HepG2 (cell line): Measurements from ENCODE around the gene TBL2. TPM values are rescaled to one million over a fixed set of nuclear protein-coding genes. Genes with fewer than 3 reads are reported as not detected.
A peak's percentile ranks its signal among the peaks of the same experiment; 100 is the strongest.

Source experiments
- FOSL2 ChIP-seq: sonication (generic); formaldehyde crosslinking; IDR thresholded peaks from 2 replicates; pipeline ENCODE4 v1.4.0; 2020; ENCODE audit warnings: missing genetic modification reagents
- GLI4 ChIP-seq: sonication (generic); formaldehyde crosslinking; IDR thresholded peaks from 2 replicates; pipeline ENCODE4 v1.5.1; 2020; ENCODE audit warnings: missing genetic modification reagents, mild to moderate bottlenecking, moderate library complexity, borderline replicate concordance
- HMGA1 ChIP-seq: sonication (generic); formaldehyde crosslinking; conservative IDR thresholded peaks from 2 replicates; pipeline ENCODE4 v1.4.0; 2020; ENCODE audit warnings: missing genetic modification reagents
- NCOA2 ChIP-seq: sonication (generic); formaldehyde crosslinking; IDR thresholded peaks from 2 replicates; pipeline ENCODE4 v1.8.0; 2022; ENCODE audit warnings: inconsistent platforms
- SIN3B ChIP-seq: fragments of 150-350 bp; IDR thresholded peaks from 2 replicates; pipeline ENCODE4 v1.6.1; 2014; ENCODE audit warnings: low read length
- SKIL ChIP-seq: sonication (generic); formaldehyde crosslinking; IDR thresholded peaks from 2 replicates; pipeline ENCODE4 v1.8.0; 2022; ENCODE audit warnings: missing genetic modification reagents, mild to moderate bottlenecking, moderate library complexity, borderline replicate concordance
- SMC3 ChIP-seq: IDR thresholded peaks from 2 replicates; pipeline ENCODE4 v1.6.1; 2011; ENCODE audit warnings: low read length, improper control_type of control experiment
- SOX6 ChIP-seq, 2 experiments: fragments of 450-650 bp in 1 of 2; sonication (generic) in 1 of 2; formaldehyde crosslinking in 1 of 2; IDR thresholded peaks; 2 replicates each; pipeline versions ENCODE4 v1.4.0 to v1.6.1; 2017 to 2020; ENCODE audit warnings: antibody characterized with exemption in 1 of 2, mild to moderate bottlenecking in 1 of 2, missing genetic modification reagents in 1 of 2
- SRY ChIP-seq: sonication (generic); formaldehyde crosslinking; IDR thresholded peaks from 2 replicates; pipeline ENCODE4 v1.8.0; 2022; ENCODE audit warnings: mild to moderate bottlenecking, missing genetic modification reagents
- XBP1 ChIP-seq: sonication (generic); formaldehyde crosslinking; IDR thresholded peaks from 2 replicates; pipeline ENCODE4 v1.5.0; 2020; ENCODE audit warnings: missing genetic modification reagents
- ZBTB21 ChIP-seq: sonication (generic); formaldehyde crosslinking; IDR thresholded peaks from 2 replicates; pipeline ENCODE4 v1.4.0; 2020; ENCODE audit warnings: missing genetic modification reagents
- ZFX ChIP-seq: sonication (generic); formaldehyde crosslinking; IDR thresholded peaks from 2 replicates; pipeline ENCODE4 v1.4.0; 2020; ENCODE audit warnings: mild to moderate bottlenecking, low read depth, missing genetic modification reagents, moderate library complexity
- ZGPAT ChIP-seq: IDR thresholded peaks from 2 replicates; pipeline ENCODE4 v1.6.1; 2016; ENCODE audit warnings: mild to moderate bottlenecking
- ZNF354B ChIP-seq: sonication (generic); formaldehyde crosslinking; IDR thresholded peaks from 2 replicates; pipeline ENCODE4 v1.8.0; 2022; ENCODE audit warnings: mild to moderate bottlenecking, missing genetic modification reagents
- ZNF564 ChIP-seq: sonication (generic); formaldehyde crosslinking; IDR thresholded peaks from 2 replicates; pipeline ENCODE4 v1.8.1; 2023; ENCODE audit warnings: mild to moderate bottlenecking, missing genetic modification reagents
- ZSCAN25 ChIP-seq: sonication (generic); formaldehyde crosslinking; IDR thresholded peaks from 2 replicates; pipeline ENCODE4 v1.8.0; 2022; ENCODE audit warnings: mild to moderate bottlenecking, missing genetic modification reagents
- polyA plus RNA-seq, 8 experiments: library from polyadenylated mRNA; depleted of rRNA in 3 of 8; stranded (reverse) in 7 of 8; unstranded in 1 of 8; fragments of >200 nt; fragmentation: Illumina TruSeq in 4 of 8; extraction: Trizol in 4 of 8; gene quantifications; 2 replicates each; pipeline versions ENCODE4 v1.2.1 to v1.2.3, GENCODE V29; 2011 to 2016; ENCODE audit warnings: low read depth in 4 of 8, missing spikeins in 1 of 8, mixed read lengths in 1 of 8; ENCODE audit not compliant: insufficient read depth in 1 of 8
- total RNA-seq, 5 experiments: library from RNA; depleted of rRNA; stranded (reverse); fragments of >200 nt; fragmentation: Illumina TruSeq; extraction: Trizol; gene quantifications; 2 replicates each; pipeline ENCODE4 v1.2.3, GENCODE V29; 2016; ENCODE audit warnings: low read depth in 1 of 5
- TF ChIP-seq, protein P1 (sequence below): sonication (generic); formaldehyde crosslinking; IDR thresholded peaks from 2 replicates; pipeline ENCODE4 v1.4.0; 2020; ENCODE audit warnings: mild to moderate bottlenecking, missing genetic modification reagents
- TF ChIP-seq, protein P2 (sequence below): IDR thresholded peaks from 2 replicates; pipeline ENCODE4 v1.6.1; 2016; ENCODE audit warnings: mild to moderate bottlenecking, missing biosample characterization, missing genetic modification reagents
- TF ChIP-seq, protein P3 (sequence below): sonication (generic); formaldehyde crosslinking; IDR thresholded peaks from 2 replicates; pipeline ENCODE4 v1.8.0; 2022; ENCODE audit warnings: missing genetic modification reagents, mild to moderate bottlenecking, inconsistent platforms, borderline replicate concordance

Gene TBL2
- total and polyA plus RNA-seq, 2 of the 13 experiments (the other 11 are each of a cell fraction or from before 2014, with no cell fraction given): 43.4 to 47.2 TPM

DNA sequence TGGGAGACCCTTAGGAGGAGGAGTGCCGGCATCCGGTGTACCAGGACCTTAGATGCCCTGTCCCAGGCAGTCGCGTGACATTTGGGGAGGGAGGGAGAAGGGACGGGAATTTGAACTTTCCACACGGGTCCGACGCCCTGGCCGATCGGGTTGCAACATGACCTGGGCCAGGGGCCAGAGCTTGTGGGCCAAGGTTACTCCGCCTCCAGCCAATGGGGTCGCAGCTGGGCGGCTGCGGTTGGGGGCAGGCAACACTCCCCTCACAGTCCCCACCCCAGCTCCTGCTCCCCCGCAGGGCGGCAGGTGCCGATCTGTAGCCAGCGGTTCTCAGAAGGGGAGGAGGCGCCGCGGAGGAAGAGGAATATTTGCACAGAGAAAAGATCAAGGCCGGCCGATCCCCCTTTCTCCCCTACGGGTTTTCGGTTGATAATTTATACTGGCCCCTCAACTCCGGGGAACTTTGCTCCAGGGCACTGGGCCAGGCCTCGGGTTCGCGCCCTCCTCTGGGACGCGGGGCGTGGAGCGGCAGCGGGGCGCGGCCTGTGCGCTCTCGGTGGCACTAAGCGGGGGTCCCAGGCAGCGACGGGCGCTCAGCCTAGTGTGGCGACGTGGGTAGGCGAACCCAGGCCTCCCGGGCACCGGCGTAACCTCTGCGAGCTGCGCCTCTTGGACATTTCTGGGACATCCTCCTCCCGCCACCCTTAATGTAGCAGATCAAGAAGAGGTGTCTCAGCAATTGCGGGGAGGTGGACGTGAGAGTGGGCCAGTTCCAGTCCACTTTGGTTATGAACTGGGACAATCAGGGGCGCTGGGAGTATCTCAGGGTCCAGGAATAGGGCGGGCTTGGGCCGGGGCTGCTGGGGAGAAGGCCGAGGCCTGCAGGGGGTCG, 44.8 kb upstream of the TBL2 start (continued):
- 0 out of 2 replicates have a peak, but pooled peaks have one; percentile 50 for TF ChIP-seq SRY (CRISPR knock-in tag)
- peak; percentile 95 for TF ChIP-seq NCOA2 (CRISPR knock-in tag)
- no peak for TF ChIP-seq SMC3
- no peak for TF ChIP-seq HMGA1 (CRISPR knock-in tag)
- TF ChIP-seq, protein P1, sequence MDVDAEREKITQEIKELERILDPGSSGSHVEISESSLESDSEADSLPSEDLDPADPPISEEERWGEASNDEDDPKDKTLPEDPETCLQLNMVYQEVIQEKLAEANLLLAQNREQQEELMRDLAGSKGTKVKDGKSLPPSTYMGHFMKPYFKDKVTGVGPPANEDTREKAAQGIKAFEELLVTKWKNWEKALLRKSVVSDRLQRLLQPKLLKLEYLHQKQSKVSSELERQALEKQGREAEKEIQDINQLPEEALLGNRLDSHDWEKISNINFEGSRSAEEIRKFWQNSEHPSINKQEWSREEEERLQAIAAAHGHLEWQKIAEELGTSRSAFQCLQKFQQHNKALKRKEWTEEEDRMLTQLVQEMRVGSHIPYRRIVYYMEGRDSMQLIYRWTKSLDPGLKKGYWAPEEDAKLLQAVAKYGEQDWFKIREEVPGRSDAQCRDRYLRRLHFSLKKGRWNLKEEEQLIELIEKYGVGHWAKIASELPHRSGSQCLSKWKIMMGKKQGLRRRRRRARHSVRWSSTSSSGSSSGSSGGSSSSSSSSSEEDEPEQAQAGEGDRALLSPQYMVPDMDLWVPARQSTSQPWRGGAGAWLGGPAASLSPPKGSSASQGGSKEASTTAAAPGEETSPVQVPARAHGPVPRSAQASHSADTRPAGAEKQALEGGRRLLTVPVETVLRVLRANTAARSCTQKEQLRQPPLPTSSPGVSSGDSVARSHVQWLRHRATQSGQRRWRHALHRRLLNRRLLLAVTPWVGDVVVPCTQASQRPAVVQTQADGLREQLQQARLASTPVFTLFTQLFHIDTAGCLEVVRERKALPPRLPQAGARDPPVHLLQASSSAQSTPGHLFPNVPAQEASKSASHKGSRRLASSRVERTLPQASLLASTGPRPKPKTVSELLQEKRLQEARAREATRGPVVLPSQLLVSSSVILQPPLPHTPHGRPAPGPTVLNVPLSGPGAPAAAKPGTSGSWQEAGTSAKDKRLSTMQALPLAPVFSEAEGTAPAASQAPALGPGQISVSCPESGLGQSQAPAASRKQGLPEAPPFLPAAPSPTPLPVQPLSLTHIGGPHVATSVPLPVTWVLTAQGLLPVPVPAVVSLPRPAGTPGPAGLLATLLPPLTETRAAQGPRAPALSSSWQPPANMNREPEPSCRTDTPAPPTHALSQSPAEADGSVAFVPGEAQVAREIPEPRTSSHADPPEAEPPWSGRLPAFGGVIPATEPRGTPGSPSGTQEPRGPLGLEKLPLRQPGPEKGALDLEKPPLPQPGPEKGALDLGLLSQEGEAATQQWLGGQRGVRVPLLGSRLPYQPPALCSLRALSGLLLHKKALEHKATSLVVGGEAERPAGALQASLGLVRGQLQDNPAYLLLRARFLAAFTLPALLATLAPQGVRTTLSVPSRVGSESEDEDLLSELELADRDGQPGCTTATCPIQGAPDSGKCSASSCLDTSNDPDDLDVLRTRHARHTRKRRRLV (CRISPR knock-in tag): peak; percentile 80
- peak; percentile 86 for TF ChIP-seq ZFX
- 0 out of 2 replicates have a peak, but pooled peaks have one; percentile 58 for TF ChIP-seq ZSCAN25 (CRISPR knock-in tag)
- peak; percentile 94 for TF ChIP-seq ZGPAT (CRISPR knock-in tag)
- TF ChIP-seq SOX6 (IDR thresholded peaks at IDR 0.05): no peak
- TF ChIP-seq SOX6 (CRISPR knock-in tag; IDR thresholded peaks at IDR 0.05): peak; percentile 94
- peak; percentile 87 for TF ChIP-seq ZNF564 (CRISPR knock-in tag)
- no peak; the same call in 1 of the 2 replicates for TF ChIP-seq ZBTB21
- TF ChIP-seq, protein P2, sequence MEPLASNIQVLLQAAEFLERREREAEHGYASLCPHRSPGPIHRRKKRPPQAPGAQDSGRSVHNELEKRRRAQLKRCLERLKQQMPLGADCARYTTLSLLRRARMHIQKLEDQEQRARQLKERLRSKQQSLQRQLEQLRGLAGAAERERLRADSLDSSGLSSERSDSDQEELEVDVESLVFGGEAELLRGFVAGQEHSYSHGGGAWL (CRISPR knock-in tag): no peak
- TF ChIP-seq SKIL: peak; percentile 94
- TF ChIP-seq SIN3B: no peak
- TF ChIP-seq ZNF354B: no peak
- TF ChIP-seq GLI4 (CRISPR knock-in tag): no peak
- TF ChIP-seq FOSL2 (CRISPR knock-in tag): peak; percentile 65
- no peak for TF ChIP-seq XBP1 (CRISPR knock-in tag)
- TF ChIP-seq, protein P3, sequence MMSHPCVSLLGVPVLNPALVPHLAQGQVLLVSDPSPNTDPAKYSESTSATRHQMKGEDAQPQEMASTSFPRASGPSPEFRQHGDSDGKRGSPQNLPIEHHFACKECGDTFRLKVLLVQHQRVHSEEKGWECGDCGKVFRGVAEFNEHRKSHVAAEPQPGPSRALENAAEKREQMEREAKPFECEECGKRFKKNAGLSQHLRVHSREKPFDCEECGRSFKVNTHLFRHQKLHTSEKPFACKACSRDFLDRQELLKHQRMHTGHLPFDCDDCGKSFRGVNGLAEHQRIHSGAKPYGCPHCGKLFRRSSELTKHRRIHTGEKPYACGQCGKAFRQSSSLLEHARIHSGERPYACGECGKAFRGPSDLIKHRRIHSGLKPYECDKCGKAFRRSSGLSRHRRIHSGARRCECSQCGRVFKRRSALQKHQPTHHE (CRISPR knock-in tag): no peak
